BE2C (cell line): ENCODE measurements around the gene ADGRF3.
A peak's percentile ranks its signal among the peaks of the same experiment; 100 is the strongest.

Experiments
- DNase-seq: peaks from one replicate; pipeline ENCODE4 v3.0.0-alpha.2; 2020
- H3K27me3 ChIP-seq: fragments of 250-450 bp; sonication (Bioruptor Pico); 2 replicates; pipeline ENCODE4 v1.5.1; 2020; ENCODE audit warnings: mild to moderate bottlenecking
- H3K36me3 ChIP-seq: fragments of 250-450 bp; sonication (Bioruptor Pico); 2 replicates; pipeline ENCODE4 v1.5.1; 2020; ENCODE audit warnings: mild to moderate bottlenecking
- H3K4me1 ChIP-seq: fragments of 250-450 bp; sonication (Bioruptor Pico); 2 replicates; pipeline ENCODE4 v1.5.1; 2020
- H3K4me3 ChIP-seq: 2 replicates; pipeline ENCODE4 v1.5.1; 2011; ENCODE audit warnings: low read depth, low read length
- H3K9me3 ChIP-seq: fragments of 250-450 bp; sonication (Bioruptor Pico); 2 replicates; pipeline ENCODE4 v1.5.1; 2020
- CTCF ChIP-seq: IDR thresholded peaks from 2 replicates; pipeline ENCODE4 v1.5.1; 2012; ENCODE audit warnings: mild to moderate bottlenecking, low read depth, low read length

The ADGRF3 gene

GRCh38 chr2:26345545-26346453, 790 bp downstream of the ADGRF3 start, which contains the start of gene SELENOI:
SELENOI (plus strand) TSS chr2:26346143; CDS start chr2:26346233, 90 bp downstream.
- peak within 1 kb of the TSS; percentile 82 for H3K4me3 ChIP-seq
- H3K9me3 ChIP-seq: no peaks in the 10 kb centered on the region
- no peaks in the 10 kb centered on the region for H3K27me3 ChIP-seq
- peak; percentile 99 for DNase-seq
- peaks cover 5% of the 10 kb centered on the region; the same call in 1 of the 2 replicates for H3K4me1 ChIP-seq
- TF ChIP-seq CTCF: no peak
- H3K36me3 ChIP-seq: no peaks in the 10 kb centered on the region; the same call in 1 of the 2 replicates

- no peak for TF ChIP-seq CTCF
- no peaks in the 10 kb centered on the region for H3K9me3 ChIP-seq
- H3K27me3 ChIP-seq: no peaks in the 10 kb centered on the region
- H3K36me3 ChIP-seq: no peaks in the 10 kb centered on the region; the same call in 1 of the 2 replicates
- peak overlapping the region; percentile 82 for H3K4me3 ChIP-seq
- H3K4me1 ChIP-seq: peaks cover 5% of the 10 kb centered on the region; the same call in 1 of the 2 replicates
- DNase-seq: no peak
Measured at GRCh38 chr2:26345283-26345544, 1.4 kb downstream of the ADGRF3 start.

- peak; percentile 25 for DNase-seq
- no peaks in the 10 kb centered on the region for H3K9me3 ChIP-seq
- H3K27me3 ChIP-seq: no peaks in the 10 kb centered on the region
- H3K4me1 ChIP-seq: peaks cover 5% of the 10 kb centered on the region; the same call in 1 of the 2 replicates
- TF ChIP-seq CTCF: no peak
- H3K4me3 ChIP-seq: peak overlapping the region; percentile 82
- no peaks in the 10 kb centered on the region for H3K36me3 ChIP-seq
Measured at GRCh38 chr2:26344581-26345282, 1.9 kb downstream of the ADGRF3 start.

GRCh38 chr2:26340831-26341230, 5.8 kb downstream of the ADGRF3 start:
- DNase-seq: no peak
- H3K27me3 ChIP-seq: no peaks in the 10 kb centered on the region
- TF ChIP-seq CTCF: no peak
- no peaks in the 10 kb centered on the region for H3K9me3 ChIP-seq
- no peaks in the 10 kb centered on the region for H3K36me3 ChIP-seq
- H3K4me1 ChIP-seq: peaks cover 5% of the 10 kb centered on the region; the same call in 1 of the 2 replicates
- H3K4me3 ChIP-seq: no peak overlapping the region

- Histone ChIP-seq H3K9me3 (no peaks in the 10 kb centered on the region), H3K36me3 (no peaks in the 10 kb centered on the region), H3K4me3 (no peak overlapping the region), H3K4me1 (no peaks in the 10 kb centered on the region), H3K27me3 (no peaks in the 10 kb centered on the region)
- DNase-seq: no peak
- no peak for TF ChIP-seq CTCF
Measured at GRCh38 chr2:26337298-26337697, 9.3 kb downstream of the ADGRF3 start.
